ENCODE data around the gene CCDC30. TPM values are rescaled to one million over a fixed set of nuclear protein-coding genes. Genes with fewer than 3 reads are reported as not detected.
"Not testable (repeated sequence)": the region's sequence is repeated elsewhere in the genome, so short reads cannot be mapped to it uniquely, and the experiment has no call there.

The CCDC30 gene
- total RNA-seq, 1 donor from 2014 or later, result 1.5 TPM

GRCh38 chr1:42490237-42490636 lies 27.2 kb downstream of the CCDC30 start:
- no peak overlapping the region for H3K4me3 ChIP-seq
- H3K9me3 ChIP-seq, result no peaks in the 10 kb centered on the region
- H3K36me3 ChIP-seq, result no peaks in the 10 kb centered on the region
- no peak for DNase-seq (ENCODE audit: extremely low spot score in 2 of 2)
- no peak for TF ChIP-seq CTCF (IDR thresholded peaks at IDR 0.05)
- no peaks in the 10 kb centered on the region for H3K4me1 ChIP-seq
- no peaks in the 10 kb centered on the region for H3K27me3 ChIP-seq
- intact Hi-C loops (cut with DNase I), result no loop called here
- no peak overlapping the region for H3K27ac ChIP-seq

- H3K4me3 ChIP-seq; intact Hi-C loops (cut with DNase I); DNase-seq (ENCODE audit: extremely low spot score in 2 of 2); H3K4me1 ChIP-seq; H3K27me3 ChIP-seq; H3K27ac ChIP-seq: not testable (repeated sequence)
- Histone ChIP-seq H3K9me3 (peaks cover 23% of the 10 kb centered on the region), H3K36me3 (peaks cover 0 to 34% of the 10 kb centered on the region in 2 donors)
Observed at GRCh38 chr1:42502031-42502430, 38.9 kb downstream of the CCDC30 start.

GRCh38 chr1:42504535-42505128 lies 41.5 kb downstream of the CCDC30 start:
- Histone ChIP-seq H3K27me3 (no peaks in the 10 kb centered on the region), H3K4me1 (no peaks in the 10 kb centered on the region), H3K9me3 (peaks cover 27% of the 10 kb centered on the region), H3K27ac (no peak overlapping the region), H3K4me3 (no peak overlapping the region), H3K36me3 (peaks cover 0 to 27% of the 10 kb centered on the region in 2 donors)
- no peak for TF ChIP-seq POLR2AphosphoS5 (IDR thresholded peaks at IDR 0.05; ENCODE audit: insufficient read depth in 1 of 2, low read depth in 1 of 2)
- TF ChIP-seq POLR2A (IDR thresholded peaks at IDR 0.05), result no peak
- TF ChIP-seq CTCF (IDR thresholded peaks at IDR 0.05), result no peak
- no peak for DNase-seq (ENCODE audit: extremely low spot score in 2 of 2)
- intact Hi-C loops (cut with DNase I), result loop anchor here (5.0 kb wide), 1 partner anchor 913 kb away; no protein-coding TSS in a partner anchor

GRCh38 chr1:42506576-42506975 lies 43.5 kb downstream of the CCDC30 start:
- no peak for DNase-seq (ENCODE audit: extremely low spot score in 2 of 2)
- Histone ChIP-seq H3K36me3 (peaks cover 0 to 27% of the 10 kb centered on the region in 2 donors), H3K4me3 (no peak overlapping the region), H3K4me1 (no peaks in the 10 kb centered on the region), H3K27ac (no peak overlapping the region), H3K27me3 (no peaks in the 10 kb centered on the region), H3K9me3 (peaks cover 27% of the 10 kb centered on the region)
- TF ChIP-seq POLR2AphosphoS5 (IDR thresholded peaks at IDR 0.05; ENCODE audit: insufficient read depth in 1 of 2, low read depth in 1 of 2), result no peak
- TF ChIP-seq POLR2A (IDR thresholded peaks at IDR 0.05), result no peak
- TF ChIP-seq CTCF (IDR thresholded peaks at IDR 0.05), result no peak
- intact Hi-C loops (cut with DNase I), result loop anchor here (5.0 kb wide), 1 partner anchor 911 kb away; no protein-coding TSS in a partner anchor

GRCh38 chr1:42511581-42512155 lies 48.6 kb downstream of the CCDC30 start:
- H3K9me3 ChIP-seq, result peaks cover 13% of the 10 kb centered on the region
- intact Hi-C loops (cut with DNase I), result not testable (repeated sequence)

GRCh38 chr1:42518908-42519307 lies 55.8 kb downstream of the CCDC30 start:
- intact Hi-C loops (cut with DNase I), result no loop called here
- Histone ChIP-seq H3K4me1 (no peaks in the 10 kb centered on the region), H3K9me3 (peaks cover 18% of the 10 kb centered on the region), H3K27ac (no peak overlapping the region), H3K4me3 (no peak overlapping the region), H3K27me3 (no peaks in the 10 kb centered on the region), H3K36me3 (no peaks in the 10 kb centered on the region)
- no peak for DNase-seq (ENCODE audit: extremely low spot score in 2 of 2)
- TF ChIP-seq CTCF (IDR thresholded peaks at IDR 0.05) (no peak), POLR2A (IDR thresholded peaks at IDR 0.05) (no peak), POLR2AphosphoS5 (IDR thresholded peaks at IDR 0.05; ENCODE audit: insufficient read depth in 1 of 2, low read depth in 1 of 2) (no peak)

More at GRCh38 chr1:42511581-42512155, 48.6 kb downstream of the CCDC30 start:
- not testable (repeated sequence) for H3K36me3 ChIP-seq; DNase-seq (ENCODE audit: extremely low spot score in 2 of 2); H3K4me3 ChIP-seq; H3K27ac ChIP-seq; H3K27me3 ChIP-seq; H3K4me1 ChIP-seq

Data from vagina (tissue), 2 donors.